Measurements from ENCODE around the gene VTI1A. TPM values are rescaled to one million over a fixed set of nuclear protein-coding genes. Genes with fewer than 3 reads are reported as not detected.

Gene VTI1A
- total RNA-seq, 1 donor from 2014 or later: 28.7 TPM

- no peak for DNase-seq
Observed at GRCh38 chr10:112758961-112759360, 311.9 kb downstream of the VTI1A start.

- no peak for DNase-seq
Observed at GRCh38 chr10:112759496-112759895, 312.5 kb downstream of the VTI1A start.

- no peak for DNase-seq
Observed at GRCh38 chr10:112761256-112761655, 314.2 kb downstream of the VTI1A start.

GRCh38 chr10:112763916-112764520 lies 317.0 kb downstream of the VTI1A start:
- no peak for DNase-seq

GRCh38 chr10:112765717-112766235 lies 318.8 kb downstream of the VTI1A start:
- DNase-seq: no peak

GRCh38 chr10:112766636-112767035 lies 319.6 kb downstream of the VTI1A start:
- DNase-seq: no peak

GRCh38 chr10:112767156-112767555 lies 320.1 kb downstream of the VTI1A start:
- no peak for DNase-seq

GRCh38 chr10:112768121-112768520 lies 321.1 kb downstream of the VTI1A start:
- DNase-seq: no peak

- no peak for DNase-seq
Observed at GRCh38 chr10:112769081-112769480, 322.1 kb downstream of the VTI1A start.

GRCh38 chr10:112769611-112770370 lies 322.8 kb downstream of the VTI1A start:
- DNase-seq: peak; percentile 57

- no peak for DNase-seq
Observed at GRCh38 chr10:112771733-112772132, 324.7 kb downstream of the VTI1A start.

GRCh38 chr10:112773783-112774182 lies 326.8 kb downstream of the VTI1A start:
- no peak for DNase-seq

- no peak for DNase-seq
Observed at GRCh38 chr10:112774210-112774609, 327.2 kb downstream of the VTI1A start.

- DNase-seq: no peak
Observed at GRCh38 chr10:112774798-112775197, 327.8 kb downstream of the VTI1A start.

- peak; percentile 44 for DNase-seq
Observed at GRCh38 chr10:112775381-112775780, 328.4 kb downstream of the VTI1A start.

- peak; percentile 71 for DNase-seq
Observed at GRCh38 chr10:112775892-112776674, 329.1 kb downstream of the VTI1A start.

GRCh38 chr10:112778579-112778978 lies 331.6 kb downstream of the VTI1A start:
- no peak for DNase-seq

- peak; percentile 55 for DNase-seq
Observed at GRCh38 chr10:112779025-112779770, 332.2 kb downstream of the VTI1A start.

GRCh38 chr10:112782200-112782907 lies 335.3 kb downstream of the VTI1A start:
- peak; percentile 83 for DNase-seq

- DNase-seq: no peak
Observed at GRCh38 chr10:112783351-112784021, 336.5 kb downstream of the VTI1A start.

GRCh38 chr10:112784022-112784461 lies 337.0 kb downstream of the VTI1A start:
- DNase-seq: peak; percentile 35
